Parathyroid adenoma (tissue), 2 donors: ENCODE measurements around the gene CLRN2.

ENCODE experiments used
- H2AFZ ChIP-seq: fragments of 300-600 bp; sonication (generic); one replicate; pipeline ENCODE4 v1.7.0; 2017; ENCODE audit warnings: antibody characterized with exemption, mild to moderate bottlenecking
- H3K27ac ChIP-seq: fragments of 300-600 bp; sonication (generic); one replicate; pipeline ENCODE4 v1.7.0; 2017
- H3K27me3 ChIP-seq: fragments of 300-600 bp; sonication (generic); one replicate; pipeline ENCODE4 v1.7.0; 2017; ENCODE audit warnings: low read length; ENCODE audit not compliant: control insufficient read depth, insufficient read depth
- H3K36me3 ChIP-seq: fragments of 300-600 bp; sonication (generic); one replicate; pipeline ENCODE4 v1.7.0; 2017; ENCODE audit warnings: low read length; ENCODE audit not compliant: control insufficient read depth, insufficient read depth
- H3K4me1 ChIP-seq: fragments of 300-600 bp; sonication (generic); one replicate; pipeline ENCODE4 v1.7.0; 2017; ENCODE audit warnings: control low read depth
- H3K4me2 ChIP-seq: fragments of 300-600 bp; sonication (generic); one replicate; pipeline ENCODE4 v1.7.0; 2017; ENCODE audit warnings: low read length
- H3K4me3 ChIP-seq: fragments of 300-600 bp; sonication (generic); one replicate; pipeline ENCODE4 v1.7.0; 2017; ENCODE audit warnings: low read depth, low read length
- H3K79me2 ChIP-seq: fragments of 300-600 bp; sonication (generic); one replicate; pipeline ENCODE4 v1.7.0; 2017; ENCODE audit warnings: control low read depth
- H3K9ac ChIP-seq: fragments of 300-600 bp; sonication (generic); one replicate; pipeline ENCODE4 v1.7.0; 2017; ENCODE audit warnings: mild to moderate bottlenecking
- H3K9me3 ChIP-seq: fragments of 300-600 bp; sonication (generic); one replicate; pipeline ENCODE4 v1.7.0; 2017; ENCODE audit warnings: low read length; ENCODE audit not compliant: control insufficient read depth
- CTCF ChIP-seq: fragments of 300-600 bp; sonication (generic); IDR thresholded peaks from one replicate; pipeline ENCODE4 v1.7.0; 2017; ENCODE audit warnings: antibody characterized with exemption, mild to moderate bottlenecking
- donor health status: primary hyperparathyroidism.

The CLRN2 gene

DNA sequence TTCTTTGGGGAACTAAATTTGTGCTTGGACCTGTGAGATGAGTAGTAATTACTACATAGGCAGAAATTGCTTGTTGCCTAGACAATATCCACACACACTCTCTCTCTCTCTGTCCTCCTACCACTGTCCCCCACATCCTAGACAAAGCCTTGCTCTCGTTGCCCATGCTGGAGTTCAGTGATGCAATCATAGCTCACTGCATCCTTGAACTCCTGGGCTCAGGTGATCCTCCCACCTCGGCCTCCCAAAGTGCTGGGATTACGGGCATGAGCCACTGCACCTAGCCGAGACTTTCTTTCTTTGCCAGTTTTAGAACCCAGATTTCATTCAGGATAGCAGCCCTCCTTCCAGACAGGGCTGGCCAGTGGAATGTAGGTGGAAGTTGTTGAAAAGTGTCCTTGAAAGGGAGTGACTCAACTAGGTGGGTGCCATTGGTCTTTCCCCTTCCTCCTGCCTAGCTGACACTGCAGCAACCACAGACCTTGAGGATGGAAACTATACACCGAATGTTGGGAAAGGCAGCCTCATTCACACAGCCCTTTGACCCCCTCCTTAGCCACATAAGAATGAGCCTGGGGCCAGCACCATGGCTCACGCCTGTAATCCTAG lies 45.2 kb downstream of the CLRN2 start:
- no peak overlapping the region for H3K27ac ChIP-seq
- no peak overlapping the region for H3K9ac ChIP-seq
- no peaks in the 10 kb centered on the region for H3K4me1 ChIP-seq
- no peaks in the 10 kb centered on the region for H3K36me3 ChIP-seq
- no peak for TF ChIP-seq CTCF
- no peaks in the 10 kb centered on the region for H3K9me3 ChIP-seq
- H2AFZ ChIP-seq: no peak overlapping the region
- no peak overlapping the region for H3K4me2 ChIP-seq
- H3K79me2 ChIP-seq: no peaks in the 10 kb centered on the region
- H3K27me3 ChIP-seq: no peaks in the 10 kb centered on the region
- no peak overlapping the region for H3K4me3 ChIP-seq

DNA sequence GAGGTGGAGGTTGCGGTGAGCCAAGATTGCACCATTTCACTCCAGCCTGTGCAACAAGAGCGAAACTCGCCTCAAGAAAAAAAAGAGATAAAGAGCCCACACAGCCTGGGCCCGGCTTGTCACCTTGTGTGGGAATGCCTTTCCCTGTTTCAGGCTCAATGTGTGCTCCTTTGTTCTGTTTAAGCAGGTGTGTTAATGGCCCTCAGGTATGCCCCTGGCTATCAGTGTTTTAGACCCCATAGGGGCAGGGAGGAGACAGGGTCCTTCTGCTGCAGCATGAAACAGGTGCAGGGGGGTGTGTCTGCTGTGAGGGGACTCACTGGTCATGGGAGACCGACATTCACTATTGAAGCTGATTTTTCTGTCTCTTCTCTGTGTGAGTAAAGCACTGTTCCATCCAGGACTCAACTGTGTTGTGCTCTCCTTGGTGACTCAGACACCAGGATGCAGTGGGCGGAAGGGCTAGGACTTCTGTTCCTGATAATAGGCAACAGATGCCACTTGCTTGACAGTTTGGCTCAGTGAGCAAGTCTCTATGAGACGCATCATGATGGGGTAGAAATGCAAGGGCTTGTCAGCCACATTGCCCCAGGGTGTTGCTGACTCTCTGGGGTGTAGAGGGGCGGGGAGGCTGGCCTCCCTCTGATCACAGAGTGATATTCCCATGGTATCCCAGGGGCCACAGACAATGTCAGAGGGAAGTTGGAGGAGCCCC lies 46.4 kb downstream of the CLRN2 start:
- no peak overlapping the region for H3K9ac ChIP-seq
- no peaks in the 10 kb centered on the region for H3K9me3 ChIP-seq
- no peaks in the 10 kb centered on the region for H3K79me2 ChIP-seq
- H3K4me2 ChIP-seq: no peak overlapping the region
- no peaks in the 10 kb centered on the region for H3K36me3 ChIP-seq
- no peak for TF ChIP-seq CTCF
- no peak overlapping the region for H3K4me3 ChIP-seq
- no peaks in the 10 kb centered on the region for H3K27me3 ChIP-seq
- no peak overlapping the region for H2AFZ ChIP-seq
- H3K4me1 ChIP-seq: no peaks in the 10 kb centered on the region
- no peak overlapping the region for H3K27ac ChIP-seq

DNA sequence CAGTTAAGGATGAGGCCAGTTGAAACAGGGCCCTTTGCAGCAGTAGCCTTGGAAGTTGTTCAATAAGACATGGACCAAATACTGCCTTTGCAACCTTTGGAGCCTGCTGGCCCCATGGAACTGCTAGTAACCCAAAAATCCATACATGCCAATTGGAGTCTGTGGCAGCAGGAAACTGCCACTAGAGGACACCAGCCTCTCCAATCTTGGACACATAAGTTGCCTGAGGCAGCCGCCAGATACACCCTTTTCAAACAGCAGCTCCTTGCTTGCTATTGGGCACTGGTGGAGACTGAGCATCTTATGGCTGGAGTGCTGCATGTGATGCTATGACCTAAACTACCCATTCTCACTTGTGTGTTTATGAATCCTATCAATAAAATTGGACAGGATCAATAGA lies 47.2 kb downstream of the CLRN2 start:
- H2AFZ ChIP-seq: no peak overlapping the region
- no peak overlapping the region for H3K4me3 ChIP-seq
- H3K4me2 ChIP-seq: no peak overlapping the region
- no peak overlapping the region for H3K9ac ChIP-seq
- peak; percentile 11 for TF ChIP-seq CTCF
- no peaks in the 10 kb centered on the region for H3K36me3 ChIP-seq
- H3K27me3 ChIP-seq: no peaks in the 10 kb centered on the region
- H3K27ac ChIP-seq: no peak overlapping the region
- no peaks in the 10 kb centered on the region for H3K79me2 ChIP-seq
- no peaks in the 10 kb centered on the region for H3K4me1 ChIP-seq
- H3K9me3 ChIP-seq: no peaks in the 10 kb centered on the region

GRCh38 chr4:17565846-17566245 lies 50.9 kb downstream of the CLRN2 start:
- no peaks in the 10 kb centered on the region for H3K79me2 ChIP-seq
- H3K4me1 ChIP-seq: no peaks in the 10 kb centered on the region

More at GRCh38 chr4:17565846-17566245, 50.9 kb downstream of the CLRN2 start:
- Histone ChIP-seq H3K27ac (no peak overlapping the region), H2AFZ (no peak overlapping the region), H3K4me3 (no peak overlapping the region), H3K9ac (no peak overlapping the region), H3K4me2 (no peak overlapping the region), H3K27me3 (no peaks in the 10 kb centered on the region), H3K36me3 (no peaks in the 10 kb centered on the region), H3K9me3 (no peaks in the 10 kb centered on the region)
- TF ChIP-seq CTCF: no peak
